Activated CD8-positive, alpha-beta memory T cell treated with anti-CD3 and anti-CD28 coated beads, Interleukin-2, amount 50 U/mL, for 1 hour (primary cell): Measurements from ENCODE around the gene GINS2.

Experiments used
- DNase-seq: peaks from one replicate; pipeline ENCODE4 v3.0.0-alpha.2; 2020; ENCODE audit errors: extremely low read depth

GINS2 gene

GRCh38 chr16:85667841-85668413 lies 20.8 kb downstream of the GINS2 start:
- DNase-seq = no peak

GRCh38 chr16:85667261-85667660 lies 21.5 kb downstream of the GINS2 start:
- DNase-seq = no peak

- DNase-seq = no peak
Observed at GRCh38 chr16:85665929-85666328, 22.8 kb downstream of the GINS2 start.

- no peak for DNase-seq
Observed at GRCh38 chr16:85665373-85665740, 23.4 kb downstream of the GINS2 start.

GRCh38 chr16:85664580-85665372 lies 24.0 kb downstream of the GINS2 start:
- DNase-seq = no peak

- no peak for DNase-seq
Observed at GRCh38 chr16:85663891-85664321, 24.8 kb downstream of the GINS2 start.

- DNase-seq = no peak
Observed at GRCh38 chr16:85662976-85663830, 25.6 kb downstream of the GINS2 start.

- no peak for DNase-seq
Observed at GRCh38 chr16:85662482-85662812, 26.3 kb downstream of the GINS2 start.

GRCh38 chr16:85661740-85662481 lies 26.8 kb downstream of the GINS2 start:
- DNase-seq = no peak

- no peak for DNase-seq
Observed at GRCh38 chr16:85660843-85661739, 27.7 kb downstream of the GINS2 start.

- DNase-seq = no peak
Observed at GRCh38 chr16:85659805-85660511, 28.8 kb downstream of the GINS2 start.

GRCh38 chr16:85659336-85659735 lies 29.4 kb downstream of the GINS2 start:
- no peak for DNase-seq

GRCh38 chr16:85658504-85659326 lies 30.0 kb downstream of the GINS2 start:
- DNase-seq = no peak

GRCh38 chr16:85657996-85658395 lies 30.8 kb downstream of the GINS2 start:
- no peak for DNase-seq

- DNase-seq = no peak
Observed at GRCh38 chr16:85657267-85657650, 31.5 kb downstream of the GINS2 start.

- DNase-seq = no peak
Observed at GRCh38 chr16:85656351-85657266, 32.1 kb downstream of the GINS2 start.

GRCh38 chr16:85655216-85656129 lies 33.3 kb downstream of the GINS2 start:
- no peak for DNase-seq
